Stimulated activated naive CD4-positive, alpha-beta T cell treated with Interleukin-2 at 50 U/mL for 16 hours (primary cell): ENCODE measurements around the gene LFNG.
A peak's percentile ranks its signal among the peaks of the same experiment; 100 is the strongest.

Experiments
- DNase-seq: peaks from one replicate; lab custom pipeline; 2025; lab: John Stamatoyannopoulos, UW

The LFNG gene

DNA sequence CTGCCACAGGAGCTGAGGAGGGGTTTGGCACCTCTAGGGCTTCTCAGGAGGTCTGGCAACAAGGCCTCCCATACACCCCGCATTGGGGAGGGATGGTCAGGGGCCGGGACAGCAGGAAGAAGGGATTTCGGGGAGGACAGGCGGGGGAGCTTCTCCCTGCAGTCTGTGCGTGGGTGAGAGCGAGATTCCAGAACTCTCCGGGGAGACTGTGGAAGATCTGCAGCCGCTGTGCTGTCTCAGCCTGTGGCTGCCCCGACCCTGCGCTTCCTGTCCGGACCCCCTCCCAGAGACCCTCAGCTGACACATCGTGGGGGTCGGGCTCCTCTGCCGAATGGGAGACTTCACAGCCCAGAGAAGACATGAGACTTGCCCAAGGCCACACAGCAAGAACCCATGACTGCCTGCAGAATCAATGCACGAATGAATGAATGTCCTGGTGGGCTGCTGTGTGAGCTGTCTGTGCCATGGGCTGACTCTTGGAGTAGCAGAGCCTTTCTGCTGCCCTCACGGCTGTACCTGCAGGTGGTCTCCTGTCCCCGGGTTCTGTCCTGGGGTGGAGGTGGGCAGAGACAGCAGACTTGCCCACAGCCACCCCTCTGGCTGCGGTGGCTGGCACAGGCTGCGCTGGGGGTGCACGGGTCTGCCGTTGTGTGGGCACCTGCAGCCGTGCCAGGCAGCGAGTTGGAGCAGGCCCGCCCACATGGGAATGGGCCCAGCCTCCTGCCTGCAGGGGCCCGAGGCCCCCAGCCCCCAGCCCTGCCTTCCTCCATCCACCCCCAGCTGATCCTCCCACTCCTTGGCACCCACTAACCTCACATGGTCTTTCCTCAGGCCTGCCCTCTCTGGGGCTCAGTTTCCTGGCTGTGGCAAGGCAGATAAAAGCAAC is 16.3 kb upstream of the LFNG start:
- DNase-seq = no peak

DNA sequence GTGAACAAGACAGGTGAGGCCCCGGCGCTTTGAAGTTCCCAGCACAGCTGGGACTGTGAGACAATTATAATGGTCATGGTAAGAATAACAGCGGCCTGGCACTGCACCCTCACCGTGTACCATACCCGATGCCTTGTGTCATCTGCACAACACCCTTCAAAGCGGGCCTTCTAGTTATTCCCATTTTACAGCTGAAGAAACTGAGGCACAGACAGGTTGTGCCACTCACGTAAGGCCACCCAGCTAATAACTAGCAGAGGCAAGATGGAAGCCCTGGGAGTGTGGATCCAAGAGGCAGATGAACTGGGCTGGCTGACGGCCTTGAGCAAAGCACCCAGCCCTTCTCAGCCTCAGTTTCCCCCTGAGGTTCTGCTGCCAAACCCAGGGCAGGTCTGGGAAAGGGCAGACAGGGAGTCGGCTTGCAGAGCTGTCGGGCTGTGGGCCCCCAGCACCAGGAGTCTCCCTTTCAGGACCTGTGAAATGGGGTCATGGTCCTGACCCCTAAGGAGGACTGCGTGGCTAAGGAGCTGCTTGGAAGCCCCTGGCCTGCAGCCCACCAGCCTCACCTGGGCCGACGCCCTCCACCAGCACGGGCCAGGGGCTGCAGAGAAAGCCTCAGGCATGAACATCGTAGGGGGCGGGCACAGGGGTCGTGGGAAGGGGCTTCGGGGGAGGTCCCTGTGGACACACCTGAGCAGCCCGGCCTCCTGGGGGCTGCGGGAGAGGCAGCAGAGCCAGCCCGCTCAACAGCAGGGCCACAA is 15.3 kb upstream of the LFNG start:
- DNase-seq = no peak

DNA sequence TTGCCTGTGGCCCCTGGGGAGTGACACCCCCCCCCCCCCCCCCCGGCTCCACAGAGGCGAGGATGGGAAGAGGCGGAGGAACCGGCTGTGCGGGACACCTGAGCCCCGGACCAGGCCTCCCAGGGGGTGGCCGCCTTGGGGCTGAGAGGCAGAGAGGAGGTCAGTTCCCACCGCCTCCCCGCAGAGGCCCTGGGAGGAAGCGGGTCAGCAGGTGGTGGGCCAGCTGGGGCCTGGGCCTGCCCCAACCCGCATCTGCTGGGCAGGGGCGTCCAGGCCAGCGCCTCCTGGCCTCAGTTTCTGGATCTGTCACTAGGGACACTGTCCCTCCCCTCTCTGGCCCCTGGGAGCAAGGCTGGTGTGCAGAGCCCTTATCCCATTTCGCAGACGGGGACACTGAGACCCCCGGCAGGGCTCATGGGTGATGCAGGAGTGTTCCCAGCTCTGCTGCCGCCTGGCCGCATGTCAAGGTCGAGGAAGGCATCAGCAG is 14.6 kb upstream of the LFNG start:
- DNase-seq = no peak

DNA sequence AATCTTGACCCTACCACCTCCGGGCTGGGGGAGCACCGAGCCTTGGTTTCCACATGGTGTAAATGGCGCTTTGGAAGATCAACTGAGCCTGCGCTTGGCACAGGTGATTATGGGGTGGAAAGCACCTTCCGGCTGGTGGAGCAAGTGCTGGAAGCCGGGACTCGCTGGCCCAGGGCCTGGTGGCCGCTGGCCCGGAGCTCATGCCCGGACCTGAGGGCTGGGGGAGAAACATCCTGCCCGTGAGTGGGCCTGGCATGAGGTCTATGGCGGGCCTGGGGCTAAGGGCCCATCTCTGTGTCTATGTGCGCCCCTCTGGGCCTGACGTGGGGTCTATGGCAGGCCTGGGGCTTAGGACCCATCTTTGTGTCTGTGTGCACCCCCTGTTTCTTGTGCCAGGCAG is 14.2 kb upstream of the LFNG start:
- no peak for DNase-seq

DNA sequence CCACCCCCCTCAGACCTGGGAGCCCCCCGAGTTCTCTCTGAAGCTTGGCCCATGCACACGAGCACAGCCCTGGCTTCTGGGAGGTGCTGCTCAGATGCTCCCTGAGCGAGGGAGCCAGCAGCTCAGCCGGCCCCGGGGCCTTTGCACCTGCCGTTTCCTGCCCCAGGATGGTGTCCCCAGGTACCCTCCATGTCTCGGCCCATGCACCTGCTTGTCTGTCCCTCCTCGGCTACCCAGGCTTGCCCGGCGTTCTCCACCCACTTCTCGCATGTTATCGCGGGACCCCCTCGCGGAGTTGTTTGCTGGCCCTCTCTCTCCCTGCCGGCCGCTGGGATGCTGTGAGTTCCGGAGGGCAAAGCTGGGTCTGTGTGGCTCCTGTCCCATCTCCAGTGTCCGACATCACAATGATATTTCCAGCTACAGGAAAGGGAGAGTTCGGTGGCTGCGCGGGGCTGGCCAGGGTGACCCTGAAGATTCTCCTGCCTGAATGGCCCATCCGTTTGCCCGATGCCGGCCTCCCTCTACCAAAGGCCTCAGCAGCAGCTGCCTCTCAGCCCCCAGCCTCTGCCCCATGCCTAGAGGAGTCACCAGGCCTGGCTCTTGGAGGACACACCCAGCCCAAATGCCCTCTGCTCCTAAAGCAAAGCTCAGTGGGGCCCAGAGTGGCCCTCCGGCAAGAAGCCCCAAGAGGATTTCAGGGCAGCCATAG is 12.2 kb upstream of the LFNG start:
- no peak for DNase-seq

DNA sequence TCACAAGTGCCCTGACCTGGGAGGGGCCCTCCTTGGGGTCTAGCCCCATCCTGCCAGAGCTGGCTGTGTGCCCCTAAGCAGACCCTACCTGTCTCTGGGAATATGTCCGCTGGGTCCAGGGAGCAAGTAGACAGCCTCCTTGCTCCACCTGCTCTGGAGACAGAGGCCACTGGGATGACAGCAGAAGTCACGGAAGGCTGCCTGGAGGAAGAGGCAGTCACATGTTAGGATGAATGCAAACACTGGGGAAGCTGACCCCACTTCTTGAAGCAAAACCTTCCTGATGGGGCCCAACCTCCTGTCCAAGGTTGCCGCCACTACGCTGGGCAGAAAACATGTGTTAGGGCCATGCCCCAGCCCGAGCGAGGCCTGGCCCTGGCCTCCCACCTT is 11.7 kb upstream of the LFNG start:
- DNase-seq = no peak

DNA sequence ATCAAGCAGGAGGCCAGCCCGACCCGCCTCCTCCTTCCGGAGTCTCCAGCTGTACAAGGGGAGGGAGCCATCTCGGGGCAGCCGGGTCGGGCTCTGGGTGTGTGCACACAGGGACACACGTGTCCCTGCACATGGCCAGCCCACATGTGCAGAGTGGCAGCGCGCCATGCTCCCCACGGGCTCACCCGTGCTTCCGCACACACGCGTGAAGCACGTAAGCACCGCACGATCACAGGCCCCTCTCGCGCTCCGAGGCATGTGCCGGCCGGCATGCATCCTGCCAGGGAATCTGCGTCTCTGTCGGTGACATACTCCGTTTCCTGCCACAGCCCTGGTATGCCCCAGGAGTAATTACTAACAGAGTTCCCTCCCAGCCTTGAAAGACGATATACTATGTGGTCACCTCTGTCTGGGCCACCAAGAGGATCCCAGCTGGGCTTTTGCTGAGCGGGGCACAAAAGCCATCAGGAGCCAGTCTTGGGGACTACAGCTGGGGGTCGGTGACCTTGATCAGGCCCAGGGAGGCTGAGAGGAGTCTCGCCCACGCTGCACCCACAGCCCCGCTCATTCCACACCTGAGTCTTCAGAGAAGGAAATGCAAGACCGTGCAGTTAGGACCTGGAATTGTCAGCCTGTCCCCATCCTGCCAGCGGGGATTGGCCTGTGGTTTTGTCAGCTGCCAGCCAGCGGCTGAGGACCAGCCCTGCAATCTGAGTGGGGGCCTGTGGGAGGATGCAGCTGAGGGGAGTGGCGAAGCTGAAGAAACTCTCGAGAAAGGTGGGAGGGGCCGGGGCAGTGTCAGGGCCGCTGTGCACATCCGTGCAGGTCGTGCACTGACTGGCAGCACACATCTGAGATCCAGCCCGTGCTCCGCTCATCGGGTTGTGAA is 11.0 kb upstream of the LFNG start:
- peak; percentile 72 for DNase-seq

DNA sequence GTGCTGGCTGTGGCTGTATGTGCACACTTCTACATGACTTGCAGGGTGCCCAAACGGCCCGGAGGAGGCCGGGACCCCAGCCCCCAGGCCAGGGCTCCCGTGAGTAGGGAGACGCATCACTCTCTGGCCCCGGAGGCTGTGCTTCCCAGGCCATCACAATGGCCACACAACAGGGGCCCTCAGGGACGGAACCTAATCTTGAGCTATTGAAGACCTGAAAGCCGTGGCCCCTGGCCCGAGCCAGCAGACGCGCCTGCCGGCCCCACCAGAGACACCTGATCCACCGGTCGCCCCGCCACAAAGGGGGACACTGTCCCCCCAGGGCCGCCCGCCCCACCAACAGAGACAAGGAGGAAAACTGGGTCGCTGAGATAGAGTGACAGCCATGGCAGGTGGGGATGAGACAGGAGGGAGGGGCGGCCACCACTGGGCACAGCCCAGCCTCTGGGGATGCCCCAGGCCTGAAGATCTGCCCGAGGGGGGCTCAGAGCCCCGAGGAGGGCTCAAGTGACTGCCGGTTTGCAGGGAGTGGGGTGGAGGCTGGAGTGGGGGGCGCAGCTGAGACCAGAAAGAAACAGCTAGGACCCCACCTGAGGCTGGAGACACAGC is 10.2 kb upstream of the LFNG start:
- no peak for DNase-seq

DNA sequence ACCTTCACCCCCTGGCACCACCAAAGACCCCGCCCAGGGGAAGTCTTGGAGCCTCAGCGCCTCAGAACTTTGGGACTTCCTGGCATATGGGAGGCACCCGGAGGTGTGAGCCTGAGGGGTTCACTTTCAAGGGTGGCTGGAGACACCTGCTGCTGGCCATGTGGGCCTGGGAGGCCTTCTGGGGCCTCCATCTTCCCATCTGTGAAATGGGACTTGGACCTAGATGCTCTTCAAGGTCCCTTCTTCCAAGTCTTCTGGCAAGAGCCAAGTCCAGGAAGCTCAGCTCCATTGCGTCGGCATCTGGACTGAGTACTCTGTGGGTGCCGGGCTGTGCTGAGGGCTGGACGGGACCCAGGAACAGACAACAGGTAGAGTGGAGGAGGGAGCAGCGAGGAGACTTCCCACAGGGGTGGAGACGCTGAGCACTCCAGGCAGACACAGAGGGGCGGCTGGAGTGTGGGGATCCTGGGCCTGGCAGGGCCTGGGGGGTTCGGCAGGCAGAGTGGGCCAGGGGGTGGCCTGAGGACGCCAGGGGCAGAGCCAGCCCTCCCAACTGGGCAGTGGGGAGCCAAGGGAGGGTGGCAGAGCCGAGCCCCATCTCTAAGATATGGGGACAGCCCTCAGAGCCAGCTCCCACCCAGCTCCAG is 9.3 kb upstream of the LFNG start:
- DNase-seq = no peak

DNA sequence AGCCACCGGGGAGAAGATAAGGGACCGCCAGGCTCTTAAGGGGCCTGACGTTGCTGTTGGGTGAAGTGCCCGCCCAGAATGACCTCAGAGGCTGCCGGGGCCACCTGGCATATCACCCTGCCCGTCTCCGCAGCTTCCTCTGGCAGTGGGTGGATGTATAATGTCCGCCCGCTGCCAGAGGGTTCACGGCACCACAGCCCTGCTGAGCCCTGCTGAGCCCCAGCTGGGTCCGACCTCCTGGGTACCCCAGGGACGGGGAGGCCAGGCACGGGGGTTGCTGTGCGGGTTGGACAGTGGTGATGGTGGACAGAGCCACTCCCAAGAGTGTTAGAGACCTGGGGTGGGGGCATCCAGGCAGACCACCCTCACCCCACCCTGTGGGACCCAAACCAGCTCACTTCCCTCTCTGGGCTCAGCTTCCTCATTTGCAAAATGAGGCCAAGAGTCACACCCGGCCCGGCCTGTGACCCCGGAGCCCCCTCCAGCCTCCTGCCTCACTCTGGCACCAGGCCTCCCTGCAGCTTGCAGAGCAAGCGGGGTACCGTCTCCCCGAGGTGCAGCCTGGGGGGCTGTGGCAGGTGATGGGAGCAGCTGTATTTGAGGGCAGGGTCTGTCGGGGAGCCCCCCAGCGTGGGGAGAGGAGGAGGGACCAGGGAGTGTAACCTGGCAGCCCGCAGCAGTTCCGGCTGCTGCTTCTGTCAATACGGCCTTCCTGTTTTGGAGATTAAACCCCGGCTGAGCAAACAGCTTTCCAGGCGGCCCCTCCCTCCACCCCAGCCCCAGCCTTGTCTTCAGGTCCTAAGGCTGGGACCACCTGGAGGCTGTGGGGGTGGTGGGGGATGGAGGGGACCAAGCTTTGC is 8.4 kb upstream of the LFNG start:
- DNase-seq = peak; percentile 24

DNA sequence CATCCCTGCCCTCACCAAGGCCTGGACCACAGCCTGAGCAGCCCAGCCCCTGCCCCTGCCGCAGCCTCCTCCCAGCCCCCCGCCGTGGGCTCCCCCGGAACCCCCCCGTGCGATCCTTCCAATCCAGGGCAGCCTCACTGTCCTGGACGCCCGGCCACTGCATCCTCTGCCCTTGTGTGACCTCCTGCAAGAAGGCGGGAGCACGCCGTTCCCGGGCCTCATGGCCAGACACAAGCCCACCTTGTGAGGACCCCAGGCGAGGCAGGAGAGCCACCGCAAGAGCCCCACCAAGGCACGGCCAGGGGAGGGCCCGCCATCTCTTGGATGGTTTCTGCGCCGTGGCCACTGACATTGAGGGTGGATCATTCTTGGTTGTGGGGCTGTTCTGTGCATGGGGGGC is 7.8 kb upstream of the LFNG start:
- DNase-seq = no peak

DNA sequence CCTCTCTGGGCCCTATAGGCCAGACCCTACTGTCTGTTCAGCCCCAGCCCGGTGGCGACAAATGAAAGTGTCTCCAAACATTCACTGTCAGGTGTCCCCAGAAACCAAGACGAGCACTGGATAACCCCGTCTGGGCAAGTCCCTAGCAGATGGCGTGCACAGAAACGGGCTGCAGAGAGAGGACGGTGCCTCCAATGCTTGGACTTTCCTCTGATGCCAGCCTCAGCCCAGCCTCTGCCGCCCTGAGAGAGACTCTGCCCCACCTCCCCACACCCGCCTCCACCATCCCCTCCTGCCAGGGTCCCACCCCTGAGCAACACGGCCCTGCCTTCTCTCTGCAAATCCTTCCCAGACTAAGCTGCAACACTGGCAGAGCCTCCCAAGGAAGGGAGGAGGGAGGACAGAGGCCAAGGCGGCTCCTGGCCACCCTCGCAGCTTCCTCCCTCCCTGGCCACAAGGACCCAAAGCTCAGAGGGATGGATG is 7.4 kb upstream of the LFNG start:
- no peak for DNase-seq

DNA sequence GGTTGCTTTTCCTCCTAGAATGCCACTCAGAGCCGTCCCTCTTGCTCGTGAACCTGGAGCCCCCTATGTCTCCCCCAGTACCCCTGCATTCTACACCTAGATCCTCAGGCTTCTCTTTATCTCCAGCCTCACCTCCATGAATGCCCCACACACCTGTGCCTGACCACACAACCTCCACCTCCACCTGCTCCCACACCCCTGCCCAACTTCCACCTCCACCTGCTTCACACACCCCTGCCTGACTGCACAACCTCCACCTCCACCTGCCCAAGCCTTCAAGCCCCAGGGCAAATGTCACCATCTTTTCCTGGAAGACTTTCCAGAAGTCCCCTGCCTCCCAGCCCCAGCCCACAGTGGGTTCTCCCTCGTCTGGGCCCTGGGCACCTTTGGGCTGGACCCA is 6.9 kb upstream of the LFNG start:
- DNase-seq = no peak

DNA sequence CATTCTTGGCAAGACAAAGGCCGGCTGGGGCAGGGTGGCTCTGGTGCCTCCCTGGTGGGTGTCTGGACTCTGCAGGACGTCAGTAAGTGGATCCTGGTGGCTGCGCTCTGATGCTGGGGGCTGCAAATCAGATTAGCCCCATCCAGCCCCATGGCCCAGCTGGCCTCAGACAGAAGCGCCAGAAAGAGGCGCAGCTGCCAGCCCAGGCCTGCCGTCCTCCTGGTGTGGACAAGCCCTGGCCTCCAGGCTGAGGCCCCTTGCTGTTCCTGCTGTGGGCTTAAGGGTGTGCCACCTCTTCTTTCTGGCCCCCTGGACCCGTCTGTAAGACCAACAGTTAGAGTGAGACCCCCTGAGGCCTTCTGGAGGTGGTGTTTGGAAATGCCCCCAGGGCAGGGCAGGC is 5.9 kb upstream of the LFNG start:
- no peak for DNase-seq

DNA sequence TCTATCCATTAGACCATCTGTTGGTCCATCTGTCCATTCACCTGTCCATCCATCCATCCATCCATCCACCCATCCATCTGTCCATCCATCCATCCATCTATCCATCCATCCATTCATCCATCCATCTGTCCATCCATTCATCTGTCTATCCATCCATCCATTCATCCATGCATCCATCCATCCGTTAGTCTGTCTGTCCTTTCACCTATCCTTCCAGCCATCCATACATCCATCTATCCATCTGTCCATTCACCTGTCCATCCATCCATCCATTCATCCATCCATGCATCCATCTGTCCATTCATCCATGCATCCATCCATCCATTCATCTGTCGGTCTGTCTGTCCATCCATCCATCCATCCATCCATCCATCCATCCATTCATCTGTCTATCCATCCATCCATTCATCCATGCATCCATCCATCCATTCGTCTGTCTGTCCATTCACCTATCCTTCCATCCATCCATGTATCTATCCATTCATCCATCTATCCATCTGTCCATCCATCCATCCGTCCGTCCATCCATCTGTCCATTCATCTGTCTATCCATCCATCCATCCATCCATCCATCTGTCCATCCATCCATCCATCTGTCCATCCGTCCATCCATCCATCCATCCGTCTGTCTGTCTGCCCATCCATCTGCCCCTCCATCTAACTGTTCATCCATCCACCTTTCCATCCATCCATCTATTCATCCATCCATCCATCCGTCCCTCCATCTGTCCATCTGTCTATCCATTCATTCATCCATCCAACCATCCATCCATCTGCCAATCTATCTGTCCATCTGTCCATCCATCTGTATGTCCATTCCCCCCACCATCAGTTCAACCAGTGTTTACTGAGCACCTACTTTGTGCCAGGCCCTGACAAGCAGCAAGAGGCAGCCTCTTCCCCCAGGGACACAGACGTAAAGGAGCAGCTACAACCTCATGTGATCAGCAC is 4.8 kb upstream of the LFNG start:
- DNase-seq = no peak

DNA sequence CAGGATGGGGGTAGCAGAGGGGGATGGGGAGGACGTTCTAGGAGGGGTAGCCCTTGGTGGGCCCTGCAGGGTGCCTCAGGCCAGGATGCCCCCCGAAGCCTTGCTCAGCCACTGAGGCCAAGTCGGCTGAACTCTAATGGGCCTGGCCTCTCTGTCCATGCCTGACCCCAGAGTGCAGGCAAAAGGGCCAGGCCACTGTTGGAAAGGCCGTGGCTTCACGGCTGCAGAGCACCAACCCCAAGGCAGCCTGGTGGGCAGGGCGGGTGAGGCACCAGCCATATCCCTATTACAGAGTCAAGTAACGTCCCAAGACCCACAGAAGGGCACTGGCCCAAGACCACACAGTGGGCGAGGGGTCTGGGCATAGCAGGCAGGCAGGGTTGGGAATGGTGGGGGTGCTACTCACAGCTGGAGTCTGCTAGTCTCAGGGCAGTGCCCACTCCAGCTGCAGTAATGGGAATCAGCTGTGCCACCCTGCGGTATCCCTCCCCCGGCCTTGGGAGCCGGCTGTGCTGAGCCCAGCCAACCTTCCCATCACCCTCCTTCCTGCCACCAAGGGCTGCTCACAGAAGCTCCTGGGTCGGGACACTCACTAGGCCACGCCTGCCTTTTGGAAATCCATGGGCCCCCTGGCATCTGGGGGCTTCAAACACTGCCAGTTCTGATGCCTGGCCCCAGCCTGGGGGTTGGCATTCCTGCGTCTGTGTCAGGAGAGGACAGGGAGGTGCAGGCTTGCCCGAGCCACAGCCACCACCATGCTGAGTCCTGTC is 4.0 kb upstream of the LFNG start:
- DNase-seq = no peak

DNA sequence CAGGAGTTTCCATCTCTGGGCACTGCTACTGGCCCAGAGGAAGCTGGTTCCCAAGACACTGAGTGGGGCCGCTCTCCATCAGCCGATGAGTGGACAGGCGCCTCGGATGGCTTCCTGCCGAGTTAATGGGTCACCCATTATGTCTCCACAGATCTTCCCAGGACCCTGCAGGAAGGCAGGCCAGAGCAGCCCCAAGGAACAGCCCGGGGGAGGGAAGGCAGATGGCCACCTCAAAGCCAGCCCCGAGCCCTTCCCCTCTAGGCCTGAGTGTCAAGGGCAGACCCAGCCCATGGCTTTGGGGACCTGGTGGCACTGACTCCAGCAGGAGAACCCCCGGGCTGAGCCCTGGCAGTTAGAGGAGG is 3.4 kb upstream of the LFNG start:
- no peak for DNase-seq

DNA sequence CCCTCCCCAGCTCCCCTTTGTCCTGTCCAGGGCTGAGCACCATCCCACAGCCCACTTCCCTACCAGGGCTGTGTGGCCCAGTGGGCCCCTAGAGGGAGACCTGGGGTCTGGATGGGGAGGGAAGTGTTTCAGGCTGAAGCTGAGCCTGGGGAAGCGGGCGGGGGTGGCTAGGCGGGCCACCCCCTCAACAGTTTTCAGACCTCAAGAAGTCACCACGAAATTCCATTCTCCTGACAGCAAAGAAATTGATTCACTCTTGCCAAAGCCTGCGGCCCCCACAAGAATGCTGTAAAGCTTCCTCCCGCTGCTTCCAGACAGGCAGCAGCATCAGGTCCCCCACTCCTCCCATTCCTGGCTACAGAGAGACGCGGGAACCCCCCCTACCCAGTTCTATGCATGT is 2.5 kb upstream of the LFNG start:
- no peak for DNase-seq
